IPS-18c (cell line): ENCODE results near the gene CNPY4.

Source experiments
- H3K4me3 ChIP-seq: 2 replicates; pipeline ENCODE4 v1.7.0; 2013; ENCODE audit warnings: low read depth, mild to moderate bottlenecking, low read length, moderate library complexity; ENCODE audit not compliant: insufficient read depth
- H3K9me3 ChIP-seq: one replicate; pipeline ENCODE4 v1.6.1; 2013; ENCODE audit warnings: mild to moderate bottlenecking, low read length, moderate library complexity; ENCODE audit not compliant: control insufficient read depth, insufficient read depth

Gene CNPY4

DNA sequence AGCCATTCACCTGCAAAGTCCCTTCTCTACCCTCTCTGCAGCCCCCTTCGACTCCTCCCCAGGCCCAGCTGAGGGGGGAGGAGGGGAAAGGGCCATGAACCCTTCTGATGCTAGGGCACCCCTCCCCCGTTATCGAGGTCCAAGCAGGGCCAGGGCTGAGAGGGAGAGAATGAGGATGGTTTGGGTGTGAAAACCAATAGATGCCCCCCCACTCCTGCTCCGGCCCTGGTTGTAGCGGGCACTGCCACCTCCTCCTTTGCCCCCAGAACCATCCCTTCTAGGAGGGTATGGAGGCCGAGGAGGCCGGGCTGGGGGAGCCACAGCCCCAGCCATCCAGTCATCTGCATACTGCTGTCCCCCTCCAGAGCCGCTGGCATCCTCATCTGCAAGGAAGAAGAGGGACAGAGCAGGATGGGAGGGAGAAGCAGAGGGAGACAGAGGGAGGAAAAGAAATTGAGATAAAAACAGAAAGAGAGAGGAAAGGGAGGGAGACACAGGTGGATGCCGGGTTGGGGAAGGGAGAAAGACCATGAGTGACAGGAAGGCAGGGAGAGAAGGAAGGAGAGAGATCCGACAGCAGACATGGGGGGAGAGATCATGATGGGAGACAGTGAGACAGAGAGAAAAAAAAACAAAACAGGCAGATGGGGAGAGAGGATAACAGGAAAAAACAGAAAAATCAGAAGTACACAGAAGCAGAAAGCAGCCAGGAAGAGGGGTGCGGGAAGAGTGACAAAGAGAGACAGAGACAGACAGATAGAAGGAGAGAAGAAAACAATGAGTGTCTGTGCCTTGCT, 50.9 kb downstream of the CNPY4 start:
- Histone ChIP-seq H3K4me3 (peak overlapping the region; percentile 55), H3K9me3 (no peaks in the 10 kb centered on the region)

DNA sequence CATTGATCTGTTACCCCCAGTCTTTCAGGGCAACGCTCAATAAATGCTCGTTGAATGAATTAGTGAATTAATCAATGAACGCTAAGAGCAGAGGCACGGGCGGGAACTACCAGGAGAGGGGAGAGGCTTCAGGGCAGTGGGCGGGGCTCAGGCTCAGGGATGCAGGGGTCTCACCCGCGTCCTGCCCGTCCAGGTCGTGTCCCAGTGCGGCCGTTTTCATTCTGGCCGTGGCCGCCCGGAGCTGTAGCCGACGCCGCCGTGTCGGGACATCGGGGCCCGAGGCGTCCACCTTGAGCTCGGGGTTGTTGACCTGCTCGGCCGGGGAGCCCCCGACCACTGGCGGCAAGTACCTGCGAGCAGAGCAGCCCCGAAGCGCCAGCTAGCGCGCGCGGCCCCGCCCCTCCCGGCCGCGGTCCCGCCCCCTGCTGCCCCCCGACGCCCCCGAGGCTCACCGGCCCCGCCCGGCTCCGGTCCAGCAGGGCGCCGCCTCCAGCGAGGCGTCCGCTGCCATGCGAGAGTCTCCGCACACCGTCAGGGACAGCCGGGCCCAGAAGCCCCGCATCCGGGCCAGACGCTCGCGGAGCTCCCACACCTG, 51.8 kb downstream of the CNPY4 start:
- no peaks in the 10 kb centered on the region for H3K9me3 ChIP-seq
- H3K4me3 ChIP-seq = peak overlapping the region; percentile 55

DNA sequence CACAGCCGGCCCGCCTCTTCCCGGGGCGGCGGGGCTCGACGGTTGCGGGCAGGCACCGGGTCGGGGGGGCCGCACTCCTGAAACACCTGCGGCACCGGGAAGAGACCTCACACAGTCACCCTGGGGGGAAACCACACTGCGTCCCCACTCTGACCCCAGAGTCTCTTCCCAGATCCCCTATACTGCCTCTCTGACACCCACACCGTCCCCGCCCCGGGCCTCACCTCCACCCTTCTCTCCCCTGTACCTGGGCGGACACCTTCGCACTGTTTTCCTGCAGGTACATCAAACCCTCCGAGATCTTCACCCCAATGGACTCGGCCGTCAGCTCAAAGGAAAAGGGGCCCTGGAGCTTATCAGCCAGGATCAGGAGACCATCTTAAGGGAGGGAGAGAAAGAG, 52.4 kb downstream of the CNPY4 start:
- no peaks in the 10 kb centered on the region for H3K9me3 ChIP-seq
- H3K4me3 ChIP-seq = peak overlapping the region; percentile 47; the same call in 1 of the 2 replicates

DNA sequence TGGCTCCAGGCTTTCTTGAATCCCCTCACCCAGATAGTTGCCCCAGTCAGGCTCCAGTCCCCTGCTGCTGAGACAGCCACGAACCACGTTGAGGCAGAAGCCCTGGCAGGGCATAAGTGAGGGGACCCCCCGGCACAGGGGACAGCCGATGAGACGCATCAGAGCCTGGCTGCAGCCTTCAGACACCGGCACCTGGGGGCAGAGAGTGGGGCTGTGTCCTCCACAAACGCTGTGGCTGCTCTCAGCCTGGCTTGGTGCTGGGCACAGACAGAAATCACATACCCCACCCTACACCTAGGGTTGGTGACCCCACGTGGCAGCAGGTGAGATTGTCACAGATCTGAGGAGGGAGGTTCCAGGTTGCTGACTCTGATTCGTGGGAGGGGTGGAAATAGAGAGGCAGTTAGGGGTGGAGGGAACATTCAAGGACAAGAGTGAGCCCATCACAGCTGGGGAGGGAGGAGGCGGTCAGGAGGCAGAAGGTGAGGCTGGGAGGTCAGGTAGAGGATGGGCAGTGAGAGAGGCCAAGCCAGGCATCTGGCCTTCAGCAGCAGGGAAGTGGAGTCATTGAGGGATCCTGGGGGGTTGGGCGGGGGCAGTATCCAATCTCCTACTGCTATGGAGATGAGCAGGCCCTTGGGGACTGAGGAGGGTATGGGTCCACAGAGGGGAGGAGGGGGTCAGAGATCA, 54.5 kb downstream of the CNPY4 start:
- H3K9me3 ChIP-seq = no peaks in the 10 kb centered on the region
- H3K4me3 ChIP-seq = no peak overlapping the region

DNA sequence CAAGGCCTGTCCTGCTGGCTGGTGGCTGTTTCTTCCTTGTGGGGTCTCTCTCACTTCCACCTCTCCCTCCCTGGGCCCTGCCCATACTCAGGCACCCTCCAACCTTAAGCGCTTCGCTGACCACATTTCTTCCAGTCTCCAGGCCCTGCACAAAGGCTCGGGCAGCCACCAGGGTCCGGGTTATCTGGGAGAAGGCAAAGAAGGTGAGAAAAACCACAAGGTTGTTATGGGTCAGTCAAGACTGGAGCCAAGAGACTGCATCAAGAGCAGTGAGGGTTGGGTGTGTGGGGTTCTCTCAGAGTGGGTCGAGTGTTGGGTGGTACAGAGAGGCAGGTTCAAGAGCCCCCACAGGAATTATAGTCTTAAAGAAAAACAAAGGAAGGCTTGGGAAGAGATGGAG, 55.1 kb downstream of the CNPY4 start:
- no peak overlapping the region for H3K4me3 ChIP-seq
- H3K9me3 ChIP-seq = no peaks in the 10 kb centered on the region
